ENCODE results near the gene CHST5. TPM values are rescaled to one million over a fixed set of nuclear protein-coding genes. Genes with fewer than 3 reads are reported as not detected.

The CHST5 gene
- total and polyA plus RNA-seq, 2 of the 8 experiments (the other 6 are each of a cell fraction or from before 2014, with no cell fraction given): 0.13 to 0.23 TPM

DNA sequence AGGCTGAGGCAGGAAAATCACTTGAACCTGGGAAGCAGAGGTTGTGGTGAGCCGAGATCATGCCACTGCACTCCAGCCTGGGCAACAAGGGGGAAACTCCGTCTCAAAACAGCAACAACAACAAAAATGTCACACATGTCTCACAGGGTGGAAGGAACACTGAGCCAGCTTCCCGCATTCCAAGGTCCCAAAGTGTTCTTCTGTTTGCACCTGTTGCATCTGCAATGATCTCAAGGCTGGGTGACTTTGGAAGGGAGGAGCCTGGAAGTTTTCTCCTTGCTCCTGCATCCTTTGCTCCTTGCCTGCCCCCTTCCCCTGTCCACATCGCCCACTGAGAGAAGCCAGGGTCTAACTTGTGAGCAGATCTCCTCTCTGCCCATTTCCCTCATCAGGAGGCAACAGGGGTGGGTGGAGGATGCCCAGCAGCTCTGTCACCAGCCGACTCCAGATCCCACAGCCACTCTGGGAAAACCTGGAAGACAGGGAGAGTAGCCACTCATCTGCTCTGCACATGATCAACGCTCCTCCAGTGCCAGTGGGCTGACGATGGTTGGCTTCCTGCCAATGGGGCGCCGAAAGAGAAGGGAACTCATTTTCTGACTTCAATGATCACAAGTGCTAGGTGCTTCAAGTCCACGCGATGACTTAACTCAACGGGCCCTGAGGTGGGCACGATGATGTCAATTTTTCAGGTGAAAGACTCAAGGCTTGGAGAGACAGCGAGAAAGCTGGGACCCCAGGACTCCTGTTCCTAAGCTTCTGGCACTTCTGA lies 53.3 kb downstream of the CHST5 start (continued):
- TF ChIP-seq, protein P1, sequence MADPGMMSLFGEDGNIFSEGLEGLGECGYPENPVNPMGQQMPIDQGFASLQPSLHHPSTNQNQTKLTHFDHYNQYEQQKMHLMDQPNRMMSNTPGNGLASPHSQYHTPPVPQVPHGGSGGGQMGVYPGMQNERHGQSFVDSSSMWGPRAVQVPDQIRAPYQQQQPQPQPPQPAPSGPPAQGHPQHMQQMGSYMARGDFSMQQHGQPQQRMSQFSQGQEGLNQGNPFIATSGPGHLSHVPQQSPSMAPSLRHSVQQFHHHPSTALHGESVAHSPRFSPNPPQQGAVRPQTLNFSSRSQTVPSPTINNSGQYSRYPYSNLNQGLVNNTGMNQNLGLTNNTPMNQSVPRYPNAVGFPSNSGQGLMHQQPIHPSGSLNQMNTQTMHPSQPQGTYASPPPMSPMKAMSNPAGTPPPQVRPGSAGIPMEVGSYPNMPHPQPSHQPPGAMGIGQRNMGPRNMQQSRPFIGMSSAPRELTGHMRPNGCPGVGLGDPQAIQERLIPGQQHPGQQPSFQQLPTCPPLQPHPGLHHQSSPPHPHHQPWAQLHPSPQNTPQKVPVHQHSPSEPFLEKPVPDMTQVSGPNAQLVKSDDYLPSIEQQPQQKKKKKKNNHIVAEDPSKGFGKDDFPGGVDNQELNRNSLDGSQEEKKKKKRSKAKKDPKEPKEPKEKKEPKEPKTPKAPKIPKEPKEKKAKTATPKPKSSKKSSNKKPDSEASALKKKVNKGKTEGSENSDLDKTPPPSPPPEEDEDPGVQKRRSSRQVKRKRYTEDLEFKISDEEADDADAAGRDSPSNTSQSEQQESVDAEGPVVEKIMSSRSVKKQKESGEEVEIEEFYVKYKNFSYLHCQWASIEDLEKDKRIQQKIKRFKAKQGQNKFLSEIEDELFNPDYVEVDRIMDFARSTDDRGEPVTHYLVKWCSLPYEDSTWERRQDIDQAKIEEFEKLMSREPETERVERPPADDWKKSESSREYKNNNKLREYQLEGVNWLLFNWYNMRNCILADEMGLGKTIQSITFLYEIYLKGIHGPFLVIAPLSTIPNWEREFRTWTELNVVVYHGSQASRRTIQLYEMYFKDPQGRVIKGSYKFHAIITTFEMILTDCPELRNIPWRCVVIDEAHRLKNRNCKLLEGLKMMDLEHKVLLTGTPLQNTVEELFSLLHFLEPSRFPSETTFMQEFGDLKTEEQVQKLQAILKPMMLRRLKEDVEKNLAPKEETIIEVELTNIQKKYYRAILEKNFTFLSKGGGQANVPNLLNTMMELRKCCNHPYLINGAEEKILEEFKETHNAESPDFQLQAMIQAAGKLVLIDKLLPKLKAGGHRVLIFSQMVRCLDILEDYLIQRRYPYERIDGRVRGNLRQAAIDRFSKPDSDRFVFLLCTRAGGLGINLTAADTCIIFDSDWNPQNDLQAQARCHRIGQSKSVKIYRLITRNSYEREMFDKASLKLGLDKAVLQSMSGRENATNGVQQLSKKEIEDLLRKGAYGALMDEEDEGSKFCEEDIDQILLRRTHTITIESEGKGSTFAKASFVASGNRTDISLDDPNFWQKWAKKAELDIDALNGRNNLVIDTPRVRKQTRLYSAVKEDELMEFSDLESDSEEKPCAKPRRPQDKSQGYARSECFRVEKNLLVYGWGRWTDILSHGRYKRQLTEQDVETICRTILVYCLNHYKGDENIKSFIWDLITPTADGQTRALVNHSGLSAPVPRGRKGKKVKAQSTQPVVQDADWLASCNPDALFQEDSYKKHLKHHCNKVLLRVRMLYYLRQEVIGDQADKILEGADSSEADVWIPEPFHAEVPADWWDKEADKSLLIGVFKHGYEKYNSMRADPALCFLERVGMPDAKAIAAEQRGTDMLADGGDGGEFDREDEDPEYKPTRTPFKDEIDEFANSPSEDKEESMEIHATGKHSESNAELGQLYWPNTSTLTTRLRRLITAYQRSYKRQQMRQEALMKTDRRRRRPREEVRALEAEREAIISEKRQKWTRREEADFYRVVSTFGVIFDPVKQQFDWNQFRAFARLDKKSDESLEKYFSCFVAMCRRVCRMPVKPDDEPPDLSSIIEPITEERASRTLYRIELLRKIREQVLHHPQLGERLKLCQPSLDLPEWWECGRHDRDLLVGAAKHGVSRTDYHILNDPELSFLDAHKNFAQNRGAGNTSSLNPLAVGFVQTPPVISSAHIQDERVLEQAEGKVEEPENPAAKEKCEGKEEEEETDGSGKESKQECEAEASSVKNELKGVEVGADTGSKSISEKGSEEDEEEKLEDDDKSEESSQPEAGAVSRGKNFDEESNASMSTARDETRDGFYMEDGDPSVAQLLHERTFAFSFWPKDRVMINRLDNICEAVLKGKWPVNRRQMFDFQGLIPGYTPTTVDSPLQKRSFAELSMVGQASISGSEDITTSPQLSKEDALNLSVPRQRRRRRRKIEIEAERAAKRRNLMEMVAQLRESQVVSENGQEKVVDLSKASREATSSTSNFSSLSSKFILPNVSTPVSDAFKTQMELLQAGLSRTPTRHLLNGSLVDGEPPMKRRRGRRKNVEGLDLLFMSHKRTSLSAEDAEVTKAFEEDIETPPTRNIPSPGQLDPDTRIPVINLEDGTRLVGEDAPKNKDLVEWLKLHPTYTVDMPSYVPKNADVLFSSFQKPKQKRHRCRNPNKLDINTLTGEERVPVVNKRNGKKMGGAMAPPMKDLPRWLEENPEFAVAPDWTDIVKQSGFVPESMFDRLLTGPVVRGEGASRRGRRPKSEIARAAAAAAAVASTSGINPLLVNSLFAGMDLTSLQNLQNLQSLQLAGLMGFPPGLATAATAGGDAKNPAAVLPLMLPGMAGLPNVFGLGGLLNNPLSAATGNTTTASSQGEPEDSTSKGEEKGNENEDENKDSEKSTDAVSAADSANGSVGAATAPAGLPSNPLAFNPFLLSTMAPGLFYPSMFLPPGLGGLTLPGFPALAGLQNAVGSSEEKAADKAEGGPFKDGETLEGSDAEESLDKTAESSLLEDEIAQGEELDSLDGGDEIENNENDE (IDR thresholded peaks at IDR 0.05; ENCODE audit: insufficient replicate concordance, low read length): no peak
- no peak for TF ChIP-seq POU5F1 (IDR thresholded peaks at IDR 0.05; ENCODE audit: low read depth, low read length)
- TF ChIP-seq SAP30 (IDR thresholded peaks at IDR 0.05; ENCODE audit: insufficient read depth, insufficient replicate concordance, low read length): no peak
- no peak for TF ChIP-seq JUND (IDR thresholded peaks at IDR 0.05; ENCODE audit: low read length)
- TF ChIP-seq ASH2L (IDR thresholded peaks at IDR 0.05; ENCODE audit: low read length): no peak
- TF ChIP-seq POLR2AphosphoS5 (IDR thresholded peaks at IDR 0.05; ENCODE audit: low read depth, low read length): no peak

Measured in H1 (cell line).